Activated CD8-positive, alpha-beta memory T cell treated with anti-CD3 and anti-CD28 coated beads for 36 hours (primary cell): Measurements from ENCODE around the gene MRPL54. TPM values are rescaled to one million over a fixed set of nuclear protein-coding genes. Genes with fewer than 3 reads are reported as not detected.

ENCODE experiments used
- CTCF ChIA-PET: fragments of 350-600 bp; sonication (Branson Sonifier 250); formaldehyde crosslinking; loops from one replicate; lab custom pipeline; 2021; ENCODE audit warnings: antibody characterized with exemption; lab: Charles Lee
- POLR2A ChIA-PET: fragments of 350-600 bp; sonication (Branson Sonifier 250); formaldehyde crosslinking; loops from one replicate; lab custom pipeline; 2021; ENCODE audit warnings: antibody characterized with exemption; lab: Charles Lee
- total RNA-seq, 2 experiments: library from RNA; stranded (reverse); gene quantifications; one replicate each; pipeline ENCODE4 v1.2.3, GENCODE V29; 2021

The MRPL54 gene
- total RNA-seq: 10 to 100 TPM; 83.1 to 88.8 TPM

DNA sequence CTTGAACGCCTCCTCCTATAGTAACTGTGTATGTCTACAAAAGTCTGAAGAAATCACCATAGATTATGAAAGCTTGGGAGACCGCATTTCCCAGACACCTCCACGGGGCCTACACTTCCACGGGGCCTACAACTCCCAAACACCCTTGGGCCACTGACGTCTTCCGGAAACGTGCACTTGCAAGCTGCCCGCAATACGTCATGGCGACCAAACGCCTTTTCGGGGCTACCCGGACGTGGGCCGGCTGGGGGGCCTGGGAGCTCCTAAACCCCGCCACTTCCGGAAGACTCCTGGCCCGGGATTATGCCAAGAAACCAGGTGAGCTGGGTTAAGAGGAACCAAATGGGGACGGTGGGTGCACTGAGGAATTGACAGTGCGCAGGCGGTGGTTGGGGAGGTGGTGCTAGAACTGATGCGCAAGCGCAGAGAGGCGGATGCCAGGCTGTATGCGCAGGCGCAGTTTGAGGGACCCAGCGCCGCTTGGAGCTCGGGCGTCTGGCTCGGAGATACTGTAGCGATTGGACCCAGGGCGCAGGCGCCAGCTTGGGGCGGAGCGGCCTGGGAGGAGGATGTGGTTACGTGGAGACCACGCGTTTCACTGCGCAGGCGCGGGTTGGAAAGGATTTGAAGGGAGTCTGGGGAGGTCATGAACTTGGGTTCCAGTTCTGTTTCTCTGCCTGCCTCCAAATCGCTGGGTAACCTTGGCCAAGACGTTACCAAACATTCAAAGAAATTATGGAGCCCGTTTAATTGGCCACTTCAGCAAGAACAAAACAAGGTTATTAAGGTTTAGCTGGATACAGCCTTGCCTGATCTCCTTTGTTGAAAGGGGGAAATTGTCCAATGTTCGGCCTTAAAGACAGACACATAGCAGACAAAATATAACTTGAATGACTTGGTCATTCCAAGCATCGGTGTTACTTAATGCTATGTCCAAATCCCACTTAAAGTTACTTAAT, at the start of gene MRPL54:
MRPL54 (plus strand) TSS at position 182 of the 959 bp plus-strand sequence; CDS start at position 201, 19 bp downstream.
- POLR2A ChIA-PET: interaction anchor here (0.6 to 2.7 kb wide), 9 partner anchors 13 to 652 kb away, joined by 3 to 10 read pairs (median 4); partner anchors contain the start of gene EEF2
- CTCF ChIA-PET: interaction anchor here (0.6 to 4.5 kb wide), 11 partner anchors 11 to 377 kb away, joined by 3 to 29 read pairs (median 4); partner anchors contain the start of genes DAPK3 and MATK

DNA sequence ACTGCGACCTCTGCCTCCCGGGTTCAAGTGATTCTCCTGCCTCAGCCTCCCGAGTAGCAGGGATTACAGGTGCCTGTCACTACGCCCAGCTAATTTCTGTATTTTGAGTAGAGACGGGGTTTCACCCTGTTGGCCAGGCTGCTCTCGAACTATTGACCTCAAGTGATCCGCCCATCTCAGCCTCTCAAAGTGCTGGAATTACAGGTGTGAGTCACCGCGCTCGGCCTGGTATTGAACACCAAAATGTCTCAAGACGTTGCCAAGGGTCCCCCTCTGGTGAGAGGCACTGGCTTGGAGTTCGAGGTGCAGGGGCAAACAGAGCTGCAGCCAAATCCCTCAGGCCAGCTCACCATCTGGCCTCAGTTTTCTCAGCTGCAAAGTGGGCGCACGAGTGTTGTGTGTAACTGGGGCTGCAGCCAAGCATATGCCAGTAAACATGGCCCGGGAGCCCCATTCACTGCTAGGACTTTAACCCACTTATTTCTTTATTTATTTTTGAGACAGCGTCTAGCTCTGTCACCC, 46.3 kb upstream of the MRPL54 start:
- ChIA-PET CTCF (interaction anchor here (0.7 kb wide), 1 partner anchor 209 kb away, joined by 3 read pairs; no protein-coding TSS in a partner anchor), POLR2A (no interaction called here)

GRCh38 chr19:3719868-3720267, 42.6 kb upstream of the MRPL54 start:
- CTCF ChIA-PET: interaction anchor here (0.6 to 2.3 kb wide), 9 partner anchors 9 to 167 kb away, joined by 3 to 9 read pairs (median 4); partner anchors contain the start of gene MRPL54
- POLR2A ChIA-PET: no interaction called here

DNA sequence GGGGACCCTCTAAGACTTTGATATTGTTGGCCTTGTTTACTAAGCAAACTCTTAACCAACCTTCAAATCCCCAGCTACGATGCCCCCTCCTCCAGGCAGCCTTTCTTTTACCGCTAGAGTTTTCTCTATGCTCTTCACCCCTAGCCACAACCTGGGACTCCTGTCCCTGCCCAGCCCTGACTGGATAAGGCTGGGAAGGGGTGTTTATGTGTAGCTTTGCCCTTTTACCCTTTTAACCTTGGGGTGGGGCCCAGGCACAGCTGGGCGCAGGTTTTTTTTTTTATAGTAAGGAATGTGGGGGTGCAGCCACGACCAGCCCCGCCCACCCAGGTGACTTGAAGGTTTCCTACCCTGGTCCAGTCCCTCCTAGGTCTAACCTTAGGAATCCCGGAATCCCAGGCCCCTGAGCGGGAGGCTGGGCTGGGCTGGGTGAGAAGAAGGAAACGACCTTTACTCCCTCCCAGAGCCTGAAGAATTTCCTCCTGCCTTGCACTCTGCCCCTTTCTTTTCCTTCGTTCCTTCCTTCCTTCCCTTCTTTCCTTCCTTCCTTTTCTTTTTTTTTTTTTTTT, 42.0 kb upstream of the MRPL54 start:
- ChIA-PET POLR2A (interaction anchor here (0.6 kb wide), 1 partner anchor 815 kb away, joined by 12 read pairs; no protein-coding TSS in a partner anchor), CTCF (interaction anchor here (0.6 to 2.3 kb wide), 11 partner anchors 10 to 259 kb away, joined by 3 to 9 read pairs (median 3); partner anchors contain the start of gene MRPL54)

- ChIA-PET CTCF (interaction anchor here (0.7 to 2.1 kb wide), 4 partner anchors 101 to 260 kb away, joined by 3 to 6 read pairs (median 3); no protein-coding TSS in a partner anchor), POLR2A (interaction anchor here (0.6 kb wide), 3 partner anchors 66 to 1570 kb away, joined by 4 to 12 read pairs (median 6); no protein-coding TSS in a partner anchor)
Measured at GRCh38 chr19:3721131-3721886, 41.2 kb upstream of the MRPL54 start.

DNA sequence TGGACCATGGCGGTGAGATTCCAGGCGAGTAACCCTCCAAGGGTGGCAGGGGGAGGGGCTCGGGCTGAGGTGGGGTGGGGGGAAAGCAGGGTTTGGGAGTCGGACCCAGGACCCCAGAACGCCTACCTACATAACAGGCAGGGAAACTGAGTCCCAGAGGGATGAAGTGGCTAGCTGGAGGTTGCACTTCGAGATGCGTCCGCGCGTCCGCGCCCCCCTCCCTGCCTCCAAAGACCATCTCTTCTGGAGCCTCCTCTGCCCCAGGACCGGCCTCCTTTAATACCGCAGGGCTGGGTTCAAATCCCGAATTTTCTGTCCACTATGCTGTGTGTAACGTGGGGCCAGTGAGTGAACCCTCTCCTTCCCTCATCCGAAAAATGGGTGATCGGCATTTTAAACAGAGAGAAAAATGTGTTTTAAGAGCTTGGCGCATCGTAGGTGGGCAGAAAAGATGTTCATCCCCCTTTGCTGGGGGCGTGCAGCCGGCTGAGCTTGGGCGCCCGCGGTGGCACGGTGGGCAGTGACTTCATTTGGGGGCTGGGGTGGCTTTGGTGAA, 40.5 kb upstream of the MRPL54 start:
- ChIA-PET CTCF (interaction anchor here (2.1 kb wide), 1 partner anchor 100 kb away, joined by 6 read pairs; no protein-coding TSS in a partner anchor), POLR2A (interaction anchor here (0.6 kb wide), 2 partner anchors 65 to 1571 kb away, joined by 4 to 6 read pairs; no protein-coding TSS in a partner anchor)

DNA sequence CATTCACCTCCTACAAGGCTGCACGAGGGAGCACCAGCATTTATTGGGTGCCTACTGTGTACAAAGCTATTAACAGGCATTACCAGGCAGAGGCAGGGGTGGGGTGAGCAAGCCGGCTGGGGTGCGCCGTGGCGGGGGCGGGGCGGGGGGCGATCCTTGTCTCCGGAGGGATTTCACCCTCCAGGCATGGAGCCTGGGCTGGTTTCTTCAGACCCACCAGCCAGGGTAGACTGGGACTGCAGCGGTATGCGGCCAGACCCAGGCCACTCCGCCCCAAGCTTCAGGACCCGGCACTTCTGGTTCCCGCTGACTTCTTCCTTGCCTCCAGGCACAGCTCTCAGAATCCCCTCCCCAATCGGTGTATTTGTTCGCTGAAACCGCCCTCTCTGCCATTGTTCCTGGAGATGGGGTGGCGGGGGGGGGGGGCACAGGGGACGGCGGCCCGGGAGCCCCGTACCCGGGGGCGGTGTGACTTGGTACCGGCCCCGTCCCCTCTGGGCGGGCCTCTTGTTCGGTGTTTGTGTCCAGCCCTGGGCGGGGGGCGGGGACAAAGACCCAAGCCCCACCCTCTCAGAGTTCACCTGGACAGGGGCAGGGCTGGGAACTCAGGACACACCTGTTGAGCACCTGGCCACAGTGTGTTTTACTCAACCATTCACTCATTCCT, 39.9 kb upstream of the MRPL54 start:
- CTCF ChIA-PET: no interaction called here
- POLR2A ChIA-PET: no interaction called here

DNA sequence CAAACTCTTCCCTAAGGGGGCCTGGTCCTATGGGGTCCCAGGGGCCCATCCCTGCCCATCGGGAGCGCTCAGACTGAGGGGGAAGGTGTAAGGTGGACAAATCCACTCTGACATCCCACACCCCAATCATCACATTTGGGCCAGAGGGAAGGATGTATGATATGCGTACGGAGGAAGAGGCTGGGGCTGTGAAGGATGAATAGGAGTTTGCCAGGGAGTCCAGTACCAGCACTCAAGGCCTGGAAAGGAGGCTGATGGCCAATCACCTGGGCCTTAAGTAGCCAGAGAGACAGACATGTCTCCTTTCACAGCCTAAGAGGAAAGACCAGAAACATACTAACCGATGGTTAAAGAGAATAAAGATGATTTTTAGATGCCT, 39.4 kb upstream of the MRPL54 start:
- ChIA-PET CTCF (no interaction called here), POLR2A (no interaction called here)

GRCh38 chr19:3723883-3724282, 38.6 kb upstream of the MRPL54 start:
- CTCF ChIA-PET: no interaction called here

GRCh38 chr19:3725121-3725520, 37.4 kb upstream of the MRPL54 start:
- ChIA-PET POLR2A (no interaction called here), CTCF (interaction anchor here (1.1 kb wide), 1 partner anchor 22 kb away, joined by 3 read pairs; no protein-coding TSS in a partner anchor)

More at GRCh38 chr19:3723883-3724282, 38.6 kb upstream of the MRPL54 start:
- POLR2A ChIA-PET: no interaction called here

- CTCF ChIA-PET: interaction anchor here (1.1 kb wide), 1 partner anchor 23 kb away, joined by 3 read pairs; no protein-coding TSS in a partner anchor
- POLR2A ChIA-PET: no interaction called here
Measured at GRCh38 chr19:3725640-3726310, 36.7 kb upstream of the MRPL54 start.

DNA sequence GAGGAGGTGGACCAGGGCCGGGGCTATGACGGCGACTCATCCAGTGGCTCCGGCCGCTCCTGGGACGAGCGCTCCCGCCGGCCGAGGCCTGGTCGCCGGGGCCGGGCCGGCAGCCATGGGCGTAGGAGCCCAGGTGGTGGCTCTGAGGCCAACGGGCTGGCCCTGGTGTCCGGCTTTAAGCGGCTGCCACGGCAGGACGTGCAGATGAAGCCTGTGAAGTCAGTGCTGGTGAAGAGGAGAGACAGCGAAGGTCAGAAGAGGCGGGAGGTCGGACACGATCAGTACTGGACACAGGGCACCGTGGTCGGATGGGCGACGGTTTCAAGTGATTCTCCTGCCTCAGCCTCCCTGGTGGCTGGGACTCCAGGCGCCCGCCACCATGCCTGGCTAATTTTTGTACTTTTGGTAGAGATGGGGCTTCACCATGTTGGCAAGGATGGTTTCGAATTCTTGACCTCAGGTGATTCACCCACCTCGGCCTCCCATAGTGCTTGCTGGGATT, 32.0 kb upstream of the MRPL54 start:
- CTCF ChIA-PET: no interaction called here
- POLR2A ChIA-PET: no interaction called here

DNA sequence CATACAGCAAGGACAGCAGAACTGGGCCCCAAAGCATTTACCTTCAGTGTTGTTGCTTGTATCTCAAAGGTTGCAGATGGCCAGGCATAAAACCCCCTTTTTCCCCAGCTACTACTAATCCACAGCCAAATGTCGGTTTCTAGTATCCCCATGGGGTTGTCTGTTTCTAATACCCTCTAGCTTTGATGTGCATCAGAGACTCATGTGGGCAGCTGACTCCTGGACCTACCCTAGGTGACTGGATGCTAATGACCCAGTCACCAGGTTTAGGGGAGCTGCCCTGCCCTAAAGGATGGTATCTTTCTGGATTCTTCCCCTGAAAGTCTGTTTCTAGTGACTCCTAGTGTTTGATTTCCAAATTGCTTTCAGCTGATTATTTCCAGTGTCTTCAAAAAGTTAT, 30.4 kb upstream of the MRPL54 start:
- ChIA-PET CTCF (interaction anchor here (1.0 kb wide), 1 partner anchor 8 kb away, joined by 3 read pairs; no protein-coding TSS in a partner anchor), POLR2A (no interaction called here)

DNA sequence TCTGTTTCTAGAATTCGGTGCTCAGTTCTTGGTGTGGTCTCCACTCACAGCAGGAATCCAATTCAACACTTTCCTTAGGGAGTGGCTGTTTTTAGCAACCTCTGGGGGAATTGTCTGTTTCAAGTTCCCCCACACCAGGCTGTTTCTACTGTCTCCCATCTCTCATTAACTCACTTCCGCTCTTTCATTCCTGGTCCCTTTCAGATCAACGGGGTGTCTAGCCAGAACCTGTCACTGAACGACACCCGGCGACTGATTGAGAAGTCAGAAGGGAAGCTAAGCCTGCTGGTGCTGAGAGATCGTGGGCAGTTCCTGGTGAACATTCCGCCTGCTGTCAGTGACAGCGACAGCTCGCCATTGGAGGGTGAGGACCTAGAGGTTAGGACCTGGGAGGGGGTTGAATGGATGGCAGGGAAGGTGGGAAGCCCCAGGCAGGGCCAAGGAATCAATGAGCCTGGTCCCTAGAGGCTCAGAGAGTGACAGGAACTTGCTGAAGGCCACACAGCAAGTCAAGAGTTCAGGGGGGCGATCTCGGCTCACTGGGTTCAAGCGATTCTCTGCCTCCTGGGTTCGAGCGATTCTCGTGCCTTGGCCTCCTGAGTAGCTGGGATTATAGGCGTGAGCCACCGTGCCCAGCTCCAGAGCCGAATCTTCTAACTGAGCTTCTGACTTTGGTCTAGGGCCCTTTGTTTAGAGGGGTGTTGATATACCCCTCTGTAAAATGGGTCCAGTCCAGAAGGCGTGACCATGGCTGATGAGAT, 28.8 kb upstream of the MRPL54 start:
- ChIA-PET POLR2A (no interaction called here), CTCF (no interaction called here)

- POLR2A ChIA-PET: no interaction called here
- CTCF ChIA-PET: no interaction called here
Measured at GRCh38 chr19:3734310-3734600, 28.2 kb upstream of the MRPL54 start.

GRCh38 chr19:3736106-3736724, 26.3 kb upstream of the MRPL54 start:
- ChIA-PET CTCF (no interaction called here), POLR2A (no interaction called here)
